Activated CD8-positive, alpha-beta memory T cell treated with anti-CD3 and anti-CD28 coated beads, Interleukin-2, amount 50 U/mL, for 48 hours (primary cell): Measurements from ENCODE around the gene MAP1LC3B2.

ENCODE experiments used
- DNase-seq: peaks from one replicate; pipeline ENCODE4 v3.0.0-alpha.2; 2020

MAP1LC3B2 gene

DNA sequence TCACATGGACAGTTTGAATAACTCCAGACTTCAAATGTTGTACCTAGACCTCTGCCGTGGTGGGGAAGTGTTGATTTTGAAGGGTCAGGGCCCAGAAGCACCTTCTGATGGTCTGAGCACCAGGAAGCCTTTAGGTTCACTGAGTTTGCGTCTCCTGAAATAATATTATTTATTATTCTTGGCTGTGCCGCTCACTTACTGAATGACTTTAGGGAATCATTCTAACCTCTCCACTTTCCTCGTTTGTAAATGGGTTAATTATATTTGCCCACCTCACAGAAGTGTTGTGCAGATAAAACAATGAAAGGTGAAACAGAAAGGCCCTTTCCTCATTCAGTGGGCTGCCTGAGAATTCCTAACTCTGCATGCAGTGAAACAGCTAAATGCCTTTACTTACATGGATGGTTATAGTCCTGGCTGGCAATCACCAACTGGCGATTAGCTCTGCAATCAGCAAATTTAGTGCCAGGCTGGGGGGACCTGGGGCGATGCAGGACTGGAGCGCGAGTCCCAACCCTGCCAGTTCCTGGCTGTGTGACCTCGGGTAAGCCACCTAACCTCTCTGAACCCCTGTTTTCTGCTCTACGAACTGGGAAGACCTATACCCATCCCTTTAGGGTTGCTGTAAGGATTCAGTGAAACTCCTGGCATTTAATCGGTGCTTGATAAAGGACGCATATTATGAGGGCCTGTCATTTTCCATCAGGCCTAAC, 57.5 kb downstream of the MAP1LC3B2 start:
- DNase-seq, result no peak

DNA sequence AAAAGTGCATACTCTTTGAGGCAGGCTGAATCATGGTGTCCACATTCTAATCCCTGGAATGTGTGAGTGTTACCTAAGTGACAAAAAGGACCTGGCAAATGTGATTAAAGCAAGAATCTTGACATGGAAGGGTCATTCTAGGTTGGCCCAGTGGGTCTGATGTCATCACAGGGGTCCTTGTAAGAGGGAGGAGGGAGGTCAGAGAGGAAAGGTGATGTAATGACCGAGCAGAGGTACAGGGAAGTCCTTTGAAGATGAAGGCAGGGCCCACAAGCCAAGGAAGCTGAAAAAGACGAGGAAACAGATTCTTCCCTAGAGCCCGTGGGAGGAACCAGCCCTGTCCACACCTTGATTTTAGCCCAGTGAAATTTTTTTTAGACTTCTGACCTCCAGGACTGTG, 60.1 kb downstream of the MAP1LC3B2 start:
- DNase-seq, result no peak

DNA sequence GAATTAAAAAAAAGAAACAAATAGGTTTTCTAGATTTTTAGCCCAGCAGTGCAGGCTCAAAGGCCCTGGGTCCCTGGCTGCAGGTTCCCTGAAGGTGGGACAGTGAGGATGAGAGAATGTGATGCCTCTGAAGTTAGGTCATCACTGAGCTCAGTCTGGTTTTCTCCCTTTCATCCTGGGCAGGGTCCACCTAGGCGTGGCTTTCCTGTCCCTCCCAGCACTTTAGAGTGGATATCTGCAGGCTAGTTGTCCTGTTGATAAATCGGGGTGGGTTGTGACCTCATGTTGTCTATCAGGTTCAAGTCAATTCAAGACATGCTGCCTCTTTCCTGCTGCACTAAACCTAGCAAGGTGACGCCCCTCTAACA, 60.9 kb downstream of the MAP1LC3B2 start:
- no peak for DNase-seq

DNA sequence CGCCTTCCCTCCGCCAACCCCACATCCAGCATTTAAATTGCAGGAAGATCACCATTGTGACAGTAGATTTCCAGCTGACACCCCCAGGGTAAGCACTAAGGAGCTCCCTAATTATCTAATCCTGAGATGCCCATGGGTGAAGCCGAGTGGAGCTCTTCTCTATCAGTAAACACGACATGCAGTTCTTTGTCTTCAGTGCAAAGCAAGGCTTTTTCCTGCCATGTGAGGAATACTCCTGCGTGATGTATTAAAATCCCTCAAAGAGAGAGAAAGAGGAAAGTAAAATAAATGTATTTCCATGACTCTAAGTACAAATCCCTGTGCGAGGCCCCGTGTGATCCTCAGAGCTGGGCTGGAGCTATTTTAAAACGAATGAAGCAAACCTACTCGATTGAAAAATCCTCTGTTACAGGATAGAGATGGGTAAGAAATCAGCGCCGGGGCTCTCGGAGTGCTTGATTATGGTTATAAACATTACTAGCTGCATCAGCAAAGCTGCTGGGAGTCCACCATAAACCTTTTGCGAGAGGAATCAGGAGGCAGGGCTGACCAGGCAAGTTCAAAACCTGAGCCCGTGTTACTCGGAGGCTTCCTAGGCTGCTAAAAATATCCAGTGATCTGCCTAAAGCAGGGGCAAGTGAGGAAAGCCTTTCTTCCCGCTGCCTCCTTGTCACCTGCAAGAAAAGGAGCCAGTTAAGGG, 61.5 kb downstream of the MAP1LC3B2 start:
- DNase-seq, result no peak

DNA sequence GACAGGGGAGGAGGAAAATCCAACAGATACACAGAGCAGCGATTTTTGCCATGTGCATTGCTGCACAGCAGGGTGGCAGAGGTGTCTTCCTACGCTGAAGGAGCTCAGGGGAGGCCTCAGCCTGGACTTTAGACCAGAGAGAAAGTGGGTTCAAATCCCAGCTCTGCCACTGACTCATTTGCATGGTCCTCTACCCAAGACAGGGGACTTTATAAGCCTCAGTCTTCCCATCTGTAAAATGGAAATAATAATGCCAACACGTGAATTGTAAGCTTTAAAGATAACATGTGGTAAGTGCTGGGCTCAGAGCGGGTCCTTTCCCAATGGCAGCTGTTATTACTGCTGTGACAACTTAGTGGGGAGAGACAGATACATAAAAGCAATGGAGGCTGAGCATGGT, 62.0 kb downstream of the MAP1LC3B2 start:
- DNase-seq, result no peak

DNA sequence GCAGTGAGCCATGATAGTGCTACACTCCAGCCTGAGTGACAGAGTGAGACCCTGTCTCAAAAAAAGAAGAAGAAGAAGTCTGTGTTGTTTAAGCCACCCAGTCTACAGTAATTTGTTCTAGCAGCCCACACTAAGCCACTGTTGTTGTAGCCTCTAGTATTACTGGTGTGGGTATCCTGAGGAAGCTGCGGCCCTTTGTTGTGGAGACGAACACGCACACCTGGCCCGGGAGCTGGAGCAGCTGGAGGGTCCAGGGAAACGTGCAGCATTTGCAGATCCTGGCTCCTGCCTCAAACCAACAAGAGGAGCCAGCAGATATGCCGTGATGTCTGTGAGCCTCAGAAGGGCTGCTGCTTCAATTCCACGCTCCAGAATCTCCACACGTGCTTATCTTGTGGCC, 65.3 kb downstream of the MAP1LC3B2 start:
- no peak for DNase-seq

- no peak for DNase-seq
Measured at GRCh38 chr12:116626153-116626552, 67.0 kb downstream of the MAP1LC3B2 start.
